ENCODE data around the gene FITM2.
"Not testable (repeated sequence)": the region's sequence is repeated elsewhere in the genome, so short reads cannot be mapped to it uniquely, and the experiment has no call there.

The FITM2 gene

GRCh38 chr20:44328428-44328827, 17.4 kb upstream of the FITM2 start:
- DNase-seq: no peak

- not testable (repeated sequence) for DNase-seq
These were observed 16.7 kb upstream of the FITM2 start for GRCh38 chr20:44327748-44328147.

GRCh38 chr20:44326391-44327159, 15.6 kb upstream of the FITM2 start:
- no peak for DNase-seq

GRCh38 chr20:44324343-44324742, 13.3 kb upstream of the FITM2 start:
- DNase-seq: no peak

- no peak for DNase-seq
These were observed 8.9 kb upstream of the FITM2 start for GRCh38 chr20:44319839-44320422.

GRCh38 chr20:44314870-44315269, 3.9 kb upstream of the FITM2 start:
- no peak for DNase-seq

GRCh38 chr20:44309763-44310663, 989 bp downstream of the FITM2 start:
- no peak for DNase-seq

- DNase-seq: no peak
These were observed 4.1 kb downstream of the FITM2 start for GRCh38 chr20:44306927-44307326.

GRCh38 chr20:44304383-44304782, 6.6 kb downstream of the FITM2 start:
- no peak for DNase-seq

- no peak for DNase-seq
These were observed 8.3 kb downstream of the FITM2 start for GRCh38 chr20:44302736-44303135.

GRCh38 chr20:44302026-44302669, 8.9 kb downstream of the FITM2 start:
- no peak for DNase-seq

- DNase-seq: no peak
These were observed 9.7 kb downstream of the FITM2 start for GRCh38 chr20:44301285-44301684.

GRCh38 chr20:44299011-44299535, 11.9 kb downstream of the FITM2 start:
- not testable (repeated sequence) for DNase-seq

- no peak for DNase-seq
These were observed 13.3 kb downstream of the FITM2 start for GRCh38 chr20:44297721-44298120.

GRCh38 chr20:44296011-44296410, 15.0 kb downstream of the FITM2 start:
- DNase-seq: no peak

GRCh38 chr20:44291754-44292153, 19.2 kb downstream of the FITM2 start:
- DNase-seq: no peak

- no peak for DNase-seq
These were observed 22.8 kb downstream of the FITM2 start for GRCh38 chr20:44288252-44288651.

GRCh38 chr20:44287272-44288097, 23.5 kb downstream of the FITM2 start:
- DNase-seq: no peak

- DNase-seq: no peak
These were observed 27.0 kb downstream of the FITM2 start for GRCh38 chr20:44284032-44284431.

GRCh38 chr20:44282192-44282591, 28.8 kb downstream of the FITM2 start:
- DNase-seq: no peak

- no peak for DNase-seq
These were observed 30.6 kb downstream of the FITM2 start for GRCh38 chr20:44280387-44280786.

- DNase-seq: no peak
These were observed 31.8 kb downstream of the FITM2 start for GRCh38 chr20:44279228-44279627.

Measured in right forelimb (tissue), 1 donor.